Neutrophil (primary cell): ENCODE data around the gene P2RX2.

Experiments used
- H3K27ac ChIP-seq: fragments of 200-600 bp; sonication (generic); 2 replicates; pipeline ENCODE4 v1.5.1; 2016; ENCODE audit warnings: mild to moderate bottlenecking, moderate library complexity
- H3K27me3 ChIP-seq: fragments of 200-600 bp; sonication (generic); 2 replicates; pipeline ENCODE4 v1.6.0; 2016; ENCODE audit warnings: mild to moderate bottlenecking
- H3K36me3 ChIP-seq: fragments of 200-600 bp; sonication (generic); 2 replicates; pipeline ENCODE4 v1.5.1; 2017
- H3K4me1 ChIP-seq, 2 experiments: fragments of 200-600 bp in 1 of 2; sonication (generic) in 1 of 2; 1 replicate in 1 of 2; 2 replicates in 1 of 2; pipeline versions ENCODE4 v1.5.1 to v1.6.1; 2013 to 2016; ENCODE audit warnings: low read depth in 1 of 2, low read length in 1 of 2, mild to moderate bottlenecking in 1 of 2, moderate library complexity in 1 of 2; ENCODE audit not compliant: control insufficient read depth in 1 of 2, insufficient read depth in 1 of 2
- H3K4me3 ChIP-seq, 2 experiments: fragments of 200-600 bp in 1 of 2; sonication (generic) in 1 of 2; 1 replicate in 1 of 2; 2 replicates in 1 of 2; pipeline ENCODE4 v1.5.1; 2013 to 2016; ENCODE audit warnings: low read depth in 1 of 2, low read length in 1 of 2, mild to moderate bottlenecking in 1 of 2, moderate library complexity in 1 of 2
- H3K9me3 ChIP-seq: fragments of 200-600 bp; sonication (generic); 2 replicates; pipeline ENCODE4 v1.5.1; 2016
- CTCF ChIP-seq: fragments of 200-600 bp; sonication (generic); IDR thresholded peaks from 2 replicates; pipeline ENCODE4 v1.5.1; 2016; ENCODE audit warnings: antibody characterized with exemption

Gene P2RX2

DNA sequence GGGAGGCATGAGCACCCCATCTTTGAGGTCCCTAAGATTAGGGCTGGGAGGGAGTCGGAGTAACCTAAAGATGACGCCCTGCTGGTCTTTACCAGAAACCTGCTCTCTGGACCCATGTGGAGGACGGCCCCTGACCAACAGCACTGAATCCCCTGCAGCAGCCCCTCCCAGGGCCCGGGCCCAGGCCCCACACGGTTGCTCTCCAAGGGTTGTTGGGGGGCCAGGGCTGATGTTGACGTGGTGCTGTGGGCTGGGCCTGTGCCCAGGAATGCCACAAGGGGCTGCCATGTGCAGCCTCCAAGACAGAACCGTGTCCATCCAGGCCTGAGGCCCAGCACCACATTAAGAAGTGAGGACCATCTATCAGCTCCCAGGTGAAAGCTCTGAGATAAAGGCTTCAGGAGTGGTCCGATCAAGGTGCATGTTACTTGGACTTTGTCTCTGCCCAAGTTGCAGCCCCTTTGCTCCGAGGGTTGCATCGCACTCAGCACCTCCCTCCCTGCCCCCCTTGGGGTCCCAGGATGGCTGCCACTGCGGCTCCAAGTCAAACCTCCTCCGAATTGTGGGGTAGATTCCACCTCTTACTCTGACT, 37.8 kb upstream of the P2RX2 start:
- no peaks in the 10 kb centered on the region for H3K27me3 ChIP-seq
- H3K4me3 ChIP-seq, result no peak overlapping the region
- TF ChIP-seq CTCF, result no peak
- no peaks in the 10 kb centered on the region for H3K4me1 ChIP-seq
- H3K9me3 ChIP-seq, result no peaks in the 10 kb centered on the region
- H3K27ac ChIP-seq, result no peak overlapping the region
- peaks cover 61% of the 10 kb centered on the region for H3K36me3 ChIP-seq

GRCh38 chr12:132581348-132582057, 37.1 kb upstream of the P2RX2 start:
- Histone ChIP-seq H3K27ac (no peak overlapping the region), H3K4me1 (no peaks in the 10 kb centered on the region), H3K36me3 (peaks cover 56% of the 10 kb centered on the region), H3K27me3 (no peaks in the 10 kb centered on the region), H3K9me3 (no peaks in the 10 kb centered on the region), H3K4me3 (no peak overlapping the region)
- TF ChIP-seq CTCF, result no peak

- no peaks in the 10 kb centered on the region for H3K4me1 ChIP-seq
- H3K27ac ChIP-seq, result no peak overlapping the region
- peaks cover 51% of the 10 kb centered on the region for H3K36me3 ChIP-seq
- H3K27me3 ChIP-seq, result no peaks in the 10 kb centered on the region
- H3K9me3 ChIP-seq, result no peaks in the 10 kb centered on the region
- H3K4me3 ChIP-seq, result no peak overlapping the region
- TF ChIP-seq CTCF, result no peak
Observed at GRCh38 chr12:132582058-132582420, 36.5 kb upstream of the P2RX2 start.

DNA sequence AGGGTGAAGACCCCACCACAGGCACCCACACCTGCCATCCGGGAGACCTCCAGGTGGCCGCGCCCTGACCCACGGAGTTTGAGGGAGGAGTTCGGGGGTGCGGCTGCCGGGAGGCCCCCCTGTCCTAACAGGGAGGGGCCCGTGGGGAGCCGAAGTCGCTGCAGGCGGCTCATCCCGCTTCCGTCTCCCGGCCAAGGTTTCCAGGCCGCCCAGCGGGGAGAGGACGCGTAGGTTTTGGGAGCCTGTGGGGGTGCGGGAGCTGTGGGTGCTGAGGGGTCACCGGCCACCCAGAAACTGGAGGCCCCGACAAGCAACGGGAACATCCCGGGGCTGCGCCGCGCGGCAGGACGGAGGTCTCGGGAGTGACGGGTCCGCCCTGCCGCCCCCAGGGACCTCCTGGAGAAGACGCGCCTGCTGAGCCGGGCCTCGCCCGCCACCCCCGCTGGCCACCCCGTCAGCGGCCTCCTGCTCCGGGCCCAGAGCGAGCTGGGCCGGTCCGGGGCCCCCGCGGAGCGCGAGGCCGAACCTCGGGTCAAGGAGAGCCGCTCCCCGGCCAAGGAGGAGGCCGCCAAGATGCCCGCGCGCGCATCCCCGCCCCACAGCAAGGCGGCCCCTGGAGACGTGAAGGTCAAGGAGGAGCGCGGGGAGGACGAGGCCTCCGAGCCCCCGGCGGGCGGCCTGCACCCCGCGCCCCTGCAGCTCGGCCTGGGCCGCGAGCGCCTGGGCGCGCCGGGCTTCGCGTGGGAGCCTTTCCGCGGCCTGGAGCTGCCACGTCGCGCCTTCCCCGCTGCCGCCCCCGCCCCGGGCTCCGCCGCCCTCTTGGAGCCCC, 35.8 kb upstream of the P2RX2 start:
- Histone ChIP-seq H3K9me3 (no peaks in the 10 kb centered on the region), H3K27ac (no peak overlapping the region), H3K36me3 (peaks cover 43% of the 10 kb centered on the region), H3K4me1 (no peaks in the 10 kb centered on the region), H3K27me3 (no peaks in the 10 kb centered on the region), H3K4me3 (no peak overlapping the region)
- no peak for TF ChIP-seq CTCF

DNA sequence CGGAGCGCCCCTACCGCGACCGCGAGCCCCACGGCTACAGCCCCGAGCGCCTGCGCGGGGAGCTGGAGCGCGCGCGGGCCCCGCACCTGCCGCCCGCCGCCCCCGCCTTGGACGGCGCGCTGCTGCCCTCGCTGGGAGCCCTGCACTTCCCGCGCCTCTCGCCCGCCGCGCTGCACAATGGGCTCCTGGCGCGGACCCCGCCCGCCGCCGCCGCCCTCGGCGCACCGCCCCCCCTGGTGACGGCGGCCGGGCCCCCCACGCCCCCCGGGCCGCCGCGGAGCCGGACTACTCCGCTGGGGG, 35.2 kb upstream of the P2RX2 start:
- Histone ChIP-seq H3K36me3 (peaks cover 38% of the 10 kb centered on the region), H3K4me1 (no peaks in the 10 kb centered on the region), H3K4me3 (no peak overlapping the region), H3K27ac (no peak overlapping the region), H3K27me3 (no peaks in the 10 kb centered on the region), H3K9me3 (no peaks in the 10 kb centered on the region)
- no peak for TF ChIP-seq CTCF
